SK-N-MC (cell line): ENCODE results near the gene OPRD1.

Experiments
- DNase-seq: peaks from one replicate; pipeline ENCODE4 v3.0.0-alpha.2; 2011; ENCODE audit warnings: low read depth, low spot score
- H3K27ac ChIP-seq: fragments of 200-600 bp; sonication (generic); 2 replicates; pipeline ENCODE4 v1.5.1; 2016; ENCODE audit warnings: mixed run types
- H3K36me3 ChIP-seq: fragments of 200-600 bp; sonication (generic); 2 replicates; pipeline ENCODE4 v1.6.1; 2017; ENCODE audit warnings: antibody characterized with exemption, low read length, mixed read lengths; ENCODE audit not compliant: insufficient read depth
- H3K4me3 ChIP-seq: fragments of 200-600 bp; sonication (generic); 2 replicates; pipeline ENCODE4 v1.5.1; 2016
- H3K9ac ChIP-seq: fragments of 200-600 bp; sonication (generic); 2 replicates; pipeline ENCODE4 v1.8.0; 2017; ENCODE audit warnings: mixed run types, mixed read lengths; ENCODE audit not compliant: insufficient read length
- H3K9me3 ChIP-seq: fragments of 200-600 bp; sonication (generic); 2 replicates; pipeline ENCODE4 v1.6.1; 2017; ENCODE audit warnings: low read depth, mild to moderate bottlenecking, antibody characterized with exemption, low read length, moderate library complexity, mixed read lengths
- EZH2 ChIP-seq: fragments of 200-600 bp; sonication (generic); IDR thresholded peaks from one replicate; pipeline ENCODE4 v1.6.1; 2017; ENCODE audit warnings: antibody characterized with exemption
- FOXP2 ChIP-seq: optimal IDR thresholded peaks from 2 replicates; pipeline ENCODE3; 2011; ENCODE audit warnings: mild to moderate bottlenecking, moderate library complexity; ENCODE audit not compliant: insufficient read depth; ENCODE audit errors: extremely low read length, control extremely low read depth
- POLR2AphosphoS5 ChIP-seq: IDR thresholded peaks from 2 replicates; pipeline ENCODE4 v1.6.1; 2012; ENCODE audit warnings: mild to moderate bottlenecking, low read depth, low read length, borderline replicate concordance

The OPRD1 gene

DNA sequence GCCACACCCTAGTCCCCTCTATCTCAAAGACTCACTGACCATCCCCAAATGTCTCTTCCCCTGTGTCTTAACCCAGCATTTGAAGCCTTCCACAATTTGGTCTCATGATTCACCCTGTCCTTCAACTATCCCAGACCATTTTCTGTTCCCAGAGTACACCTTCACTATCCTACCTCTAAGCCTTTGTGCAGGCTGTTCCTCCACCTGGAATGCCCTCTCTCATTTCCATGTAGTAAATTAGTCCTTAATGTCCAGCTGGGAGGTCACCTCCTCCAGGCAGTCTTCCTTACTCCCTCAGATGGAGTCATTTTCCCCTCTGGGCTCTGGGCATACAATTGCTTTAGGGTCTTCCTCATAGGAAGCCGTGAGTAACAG is 71.3 kb downstream of the OPRD1 start:
- DNase-seq: no peak
- no peaks in the 10 kb centered on the region for H3K36me3 ChIP-seq
- H3K9ac ChIP-seq: peak overlapping the region; percentile 65
- H3K4me3 ChIP-seq: no peak overlapping the region
- H3K27ac ChIP-seq: peak overlapping the region; percentile 95
- no peaks in the 10 kb centered on the region for H3K9me3 ChIP-seq
- TF ChIP-seq EZH2: no peak
- no peak for TF ChIP-seq FOXP2
- no peak for TF ChIP-seq POLR2AphosphoS5

GRCh38 chr1:28885472-28885877 is 73.5 kb downstream of the OPRD1 start:
- DNase-seq: no peak
- peak overlapping the region; percentile 45 for H3K9ac ChIP-seq
- H3K4me3 ChIP-seq: peak overlapping the region; percentile 17; the same call in 1 of the 2 replicates
- peak overlapping the region; percentile 95 for H3K27ac ChIP-seq
- TF ChIP-seq EZH2 (no peak), FOXP2 (no peak)
- H3K36me3 ChIP-seq: no peaks in the 10 kb centered on the region
- H3K9me3 ChIP-seq: no peaks in the 10 kb centered on the region

DNA sequence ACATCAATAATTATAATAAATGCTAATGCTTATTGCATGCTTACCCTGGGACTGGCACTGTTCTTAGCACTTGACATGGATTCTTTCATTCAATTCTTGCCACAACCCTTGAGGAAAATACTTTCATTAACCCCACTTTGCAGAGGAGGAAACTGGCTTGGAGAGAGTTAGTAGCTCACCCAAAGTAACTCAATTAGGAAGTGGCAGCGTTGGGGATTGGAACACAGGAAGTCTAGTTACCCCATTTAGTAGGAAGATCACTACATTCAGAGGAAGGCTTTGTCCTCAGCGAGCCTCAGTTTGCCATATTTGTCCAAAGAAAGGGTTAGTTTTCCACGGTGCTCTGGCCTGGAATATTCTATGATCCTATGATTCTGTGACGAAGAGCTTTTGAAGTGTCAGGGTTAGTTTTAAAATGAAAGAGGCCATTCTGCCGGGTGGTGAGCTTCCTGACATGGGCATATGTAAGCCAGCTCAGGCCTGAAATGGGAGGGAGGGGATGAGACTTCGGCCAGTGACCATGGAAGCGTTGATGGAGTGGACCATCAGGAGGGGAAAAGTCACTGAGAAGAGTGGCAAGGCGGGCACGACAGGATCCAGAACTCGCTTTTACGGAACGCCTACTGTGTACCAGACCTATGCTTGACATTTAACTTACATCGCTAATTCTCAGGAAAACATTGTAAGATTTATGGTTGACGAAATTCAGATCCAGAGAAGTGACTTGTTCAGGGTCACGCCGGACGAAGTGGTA is 74.2 kb downstream of the OPRD1 start:
- Histone ChIP-seq H3K36me3 (no peaks in the 10 kb centered on the region), H3K9ac (peak overlapping the region; percentile 39), H3K4me3 (peak overlapping the region; percentile 97), H3K9me3 (no peaks in the 10 kb centered on the region), H3K27ac (peak overlapping the region; percentile 95)
- peak; percentile 45 for DNase-seq
- TF ChIP-seq FOXP2 (no peak), POLR2AphosphoS5 (no peak), EZH2 (no peak)

DNA sequence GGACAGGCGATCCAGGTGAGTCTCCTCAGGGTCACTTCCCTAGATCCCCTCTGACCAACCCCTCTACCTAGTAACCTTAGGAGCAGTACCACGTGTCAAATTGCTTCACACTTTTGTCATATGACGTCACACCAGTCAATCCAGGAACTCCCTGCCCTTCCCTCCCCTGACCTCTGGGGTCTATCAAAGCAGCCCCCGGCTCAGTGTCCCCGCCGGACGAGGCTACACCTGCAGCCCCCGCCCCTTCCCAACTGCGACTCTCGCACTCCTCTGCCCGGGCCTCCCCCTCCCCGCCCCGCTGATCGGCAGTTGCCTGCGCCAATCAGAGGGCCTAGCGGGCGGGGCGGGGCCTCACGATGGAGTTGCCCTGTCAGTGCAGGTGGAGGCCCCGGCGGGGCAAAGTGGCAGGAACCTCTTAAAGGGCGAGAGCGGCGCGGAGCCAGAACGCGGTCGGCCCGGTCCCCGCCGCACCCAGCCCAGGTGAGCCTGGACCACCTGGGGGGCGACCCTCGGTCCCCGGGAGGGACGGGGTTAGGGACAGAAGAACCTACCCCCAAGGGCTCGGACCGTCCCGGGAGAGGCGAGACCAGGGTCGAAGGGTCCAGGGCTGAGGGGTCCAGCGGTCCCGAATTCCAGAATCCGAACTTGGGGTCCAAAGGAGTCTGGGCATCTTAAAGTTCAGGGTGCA is 74.9 kb downstream of the OPRD1 start:
- Histone ChIP-seq H3K27ac (peak overlapping the region; percentile 95), H3K9me3 (no peaks in the 10 kb centered on the region), H3K9ac (peak overlapping the region; percentile 90), H3K4me3 (peak overlapping the region; percentile 97), H3K36me3 (no peaks in the 10 kb centered on the region)
- 0 out of 2 replicates have a peak, but pooled peaks have one; percentile 59 for TF ChIP-seq POLR2AphosphoS5
- TF ChIP-seq FOXP2: no peak
- DNase-seq: no peak

- H3K36me3 ChIP-seq: no peaks in the 10 kb centered on the region
- no peak for TF ChIP-seq POLR2AphosphoS5
- no peak for TF ChIP-seq EZH2
- no peak for TF ChIP-seq FOXP2
- H3K27ac ChIP-seq: no peak overlapping the region
- no peak for DNase-seq
- H3K9ac ChIP-seq: peak overlapping the region; percentile 90
- no peaks in the 10 kb centered on the region for H3K9me3 ChIP-seq
- H3K4me3 ChIP-seq: peak overlapping the region; percentile 97
These were observed 75.5 kb downstream of the OPRD1 start for GRCh38 chr1:28887419-28887834.

- DNase-seq: no peak
- no peaks in the 10 kb centered on the region for H3K36me3 ChIP-seq
- peak overlapping the region; percentile 97 for H3K4me3 ChIP-seq
- no peak for TF ChIP-seq FOXP2
- TF ChIP-seq POLR2AphosphoS5: no peak; the same call in 1 of the 2 replicates
- no peak for TF ChIP-seq EZH2
- no peak overlapping the region for H3K27ac ChIP-seq
- H3K9me3 ChIP-seq: no peaks in the 10 kb centered on the region
- peak overlapping the region; percentile 90 for H3K9ac ChIP-seq
These were observed 76.1 kb downstream of the OPRD1 start for GRCh38 chr1:28887835-28888682.

- DNase-seq: no peak
- Histone ChIP-seq H3K4me3 (peak overlapping the region; percentile 30; the same call in 1 of the 2 replicates), H3K36me3 (peaks cover 6% of the 10 kb centered on the region), H3K9ac (no peak overlapping the region), H3K27ac (no peak overlapping the region), H3K9me3 (no peaks in the 10 kb centered on the region)
- no peak for TF ChIP-seq POLR2AphosphoS5
- TF ChIP-seq EZH2: no peak
- TF ChIP-seq FOXP2: no peak
These were observed 76.9 kb downstream of the OPRD1 start for GRCh38 chr1:28888915-28889314.

DNA sequence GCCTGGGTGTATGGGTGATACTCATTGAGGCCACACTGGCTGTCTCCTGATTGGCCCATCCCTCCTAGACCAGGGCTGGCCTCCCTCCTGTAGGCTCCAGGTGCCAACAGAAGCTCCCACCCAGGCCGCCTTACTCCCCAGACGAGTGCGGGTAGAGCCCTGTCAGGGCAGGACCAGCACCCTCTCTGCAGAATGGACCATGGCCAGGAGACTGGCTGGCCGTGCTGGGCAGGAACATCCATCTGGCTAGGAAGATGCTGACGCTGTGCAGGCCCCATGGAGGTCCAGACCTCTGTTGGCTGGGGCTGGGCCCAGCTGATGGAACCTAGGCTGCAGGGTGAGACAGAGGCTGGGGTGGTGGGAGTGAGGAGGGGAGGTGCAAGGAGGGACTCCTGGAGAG is 77.4 kb downstream of the OPRD1 start:
- no peaks in the 10 kb centered on the region for H3K9me3 ChIP-seq
- no peak for DNase-seq
- peaks cover 10% of the 10 kb centered on the region for H3K36me3 ChIP-seq
- no peak overlapping the region for H3K9ac ChIP-seq
- no peak overlapping the region for H3K27ac ChIP-seq
- H3K4me3 ChIP-seq: no peak overlapping the region
- TF ChIP-seq POLR2AphosphoS5 (no peak), EZH2 (no peak)
